Lower leg skin (tissue), 3 donors: ENCODE results near the gene EMC9.

Experiments
- POLR2A ChIP-seq, 2 donors: fragments of 450-650 bp; IDR thresholded peaks; one replicate each; pipeline ENCODE4 v1.6.1; 2016 to 2017; ENCODE audit warnings: antibody characterized with exemption in 2 of 2, mild to moderate bottlenecking in 1 of 2, moderate library complexity in 1 of 2
- TF ChIP-seq, protein P1 (sequence below), 3 donors: fragments of 450-650 bp; IDR thresholded peaks; one replicate each; pipeline ENCODE4 v1.5.1; 2016; ENCODE audit warnings: antibody characterized with exemption in 3 of 3, mild to moderate bottlenecking in 3 of 3, moderate library complexity in 2 of 3

- TF ChIP-seq, protein P1, sequence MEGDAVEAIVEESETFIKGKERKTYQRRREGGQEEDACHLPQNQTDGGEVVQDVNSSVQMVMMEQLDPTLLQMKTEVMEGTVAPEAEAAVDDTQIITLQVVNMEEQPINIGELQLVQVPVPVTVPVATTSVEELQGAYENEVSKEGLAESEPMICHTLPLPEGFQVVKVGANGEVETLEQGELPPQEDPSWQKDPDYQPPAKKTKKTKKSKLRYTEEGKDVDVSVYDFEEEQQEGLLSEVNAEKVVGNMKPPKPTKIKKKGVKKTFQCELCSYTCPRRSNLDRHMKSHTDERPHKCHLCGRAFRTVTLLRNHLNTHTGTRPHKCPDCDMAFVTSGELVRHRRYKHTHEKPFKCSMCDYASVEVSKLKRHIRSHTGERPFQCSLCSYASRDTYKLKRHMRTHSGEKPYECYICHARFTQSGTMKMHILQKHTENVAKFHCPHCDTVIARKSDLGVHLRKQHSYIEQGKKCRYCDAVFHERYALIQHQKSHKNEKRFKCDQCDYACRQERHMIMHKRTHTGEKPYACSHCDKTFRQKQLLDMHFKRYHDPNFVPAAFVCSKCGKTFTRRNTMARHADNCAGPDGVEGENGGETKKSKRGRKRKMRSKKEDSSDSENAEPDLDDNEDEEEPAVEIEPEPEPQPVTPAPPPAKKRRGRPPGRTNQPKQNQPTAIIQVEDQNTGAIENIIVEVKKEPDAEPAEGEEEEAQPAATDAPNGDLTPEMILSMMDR (IDR thresholded peaks at IDR 0.05): no peak
- no peak for TF ChIP-seq POLR2A (IDR thresholded peaks at IDR 0.05)
These were observed 4.5 kb upstream of the EMC9 start for GRCh38 chr14:24145690-24146452.
